Skin epidermis (tissue), 12 donors: ENCODE results near the gene PPM1F.
"Not testable (repeated sequence)": the region's sequence is repeated elsewhere in the genome, so short reads cannot be mapped to it uniquely, and the experiment has no call there.

ENCODE experiments used
- H3K27ac ChIP-seq, 21 experiments: fragments of 200-600 bp; sonication (generic) in 11 of 21; one replicate each; pipeline ENCODE4 v1.5.0; 2020; ENCODE audit warnings: mild to moderate bottlenecking in 3 of 21, inconsistent platforms in 2 of 21, moderate library complexity in 2 of 21
- H3K4me3 ChIP-seq, 7 experiments: fragments of 200-600 bp; sonication (generic) in 2 of 7; one replicate each; pipeline ENCODE4 v1.5.0; 2020; ENCODE audit warnings: inconsistent platforms in 2 of 7, mild to moderate bottlenecking in 2 of 7, moderate library complexity in 1 of 7

The PPM1F gene

DNA sequence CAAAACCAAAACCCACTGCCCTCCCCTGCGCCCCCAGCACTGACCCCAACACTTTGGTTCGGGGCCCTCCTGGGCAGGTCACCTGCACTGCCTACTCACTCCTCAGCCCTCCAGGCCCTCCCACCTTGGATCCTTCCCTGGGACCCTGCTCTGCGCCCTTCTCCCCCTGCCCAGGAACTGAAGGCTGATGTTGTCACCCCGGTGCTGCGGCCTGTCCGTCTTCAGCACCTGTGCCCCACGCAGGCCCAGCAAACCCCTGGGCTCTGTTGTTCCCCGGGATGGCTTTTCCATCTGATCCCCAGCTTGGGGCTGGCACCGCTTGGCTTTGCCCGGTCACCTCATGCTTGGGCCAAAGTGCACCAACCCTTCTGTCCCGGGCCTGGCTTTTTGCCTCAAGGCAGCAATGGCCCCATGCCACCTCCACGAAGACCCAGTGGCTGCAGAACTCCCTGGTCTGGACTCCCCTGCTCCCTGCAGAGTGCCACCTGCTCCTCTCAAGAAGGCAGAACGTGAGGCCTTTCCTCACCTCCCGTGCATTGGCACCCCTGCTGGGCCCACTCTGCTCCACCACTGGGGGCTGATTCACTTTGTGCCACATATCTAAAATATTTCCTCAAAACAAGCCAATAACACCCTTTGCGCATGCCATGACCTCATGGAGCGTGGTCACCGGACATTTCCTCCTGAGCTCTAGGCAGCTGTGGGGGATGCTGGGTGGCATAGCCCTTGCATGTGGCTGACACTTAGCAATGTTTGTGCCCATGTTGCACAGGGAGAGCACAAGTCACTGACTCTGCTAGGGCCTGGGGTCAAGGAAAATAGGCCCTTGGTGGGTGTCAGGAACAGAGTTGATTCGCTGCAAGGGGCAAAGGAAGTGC is 8.8 kb downstream of the PPM1F start:
- Histone ChIP-seq H3K4me3 (no peak overlapping the region), H3K27ac (peak overlapping the region; percentile 14 to 98 (median 93))

DNA sequence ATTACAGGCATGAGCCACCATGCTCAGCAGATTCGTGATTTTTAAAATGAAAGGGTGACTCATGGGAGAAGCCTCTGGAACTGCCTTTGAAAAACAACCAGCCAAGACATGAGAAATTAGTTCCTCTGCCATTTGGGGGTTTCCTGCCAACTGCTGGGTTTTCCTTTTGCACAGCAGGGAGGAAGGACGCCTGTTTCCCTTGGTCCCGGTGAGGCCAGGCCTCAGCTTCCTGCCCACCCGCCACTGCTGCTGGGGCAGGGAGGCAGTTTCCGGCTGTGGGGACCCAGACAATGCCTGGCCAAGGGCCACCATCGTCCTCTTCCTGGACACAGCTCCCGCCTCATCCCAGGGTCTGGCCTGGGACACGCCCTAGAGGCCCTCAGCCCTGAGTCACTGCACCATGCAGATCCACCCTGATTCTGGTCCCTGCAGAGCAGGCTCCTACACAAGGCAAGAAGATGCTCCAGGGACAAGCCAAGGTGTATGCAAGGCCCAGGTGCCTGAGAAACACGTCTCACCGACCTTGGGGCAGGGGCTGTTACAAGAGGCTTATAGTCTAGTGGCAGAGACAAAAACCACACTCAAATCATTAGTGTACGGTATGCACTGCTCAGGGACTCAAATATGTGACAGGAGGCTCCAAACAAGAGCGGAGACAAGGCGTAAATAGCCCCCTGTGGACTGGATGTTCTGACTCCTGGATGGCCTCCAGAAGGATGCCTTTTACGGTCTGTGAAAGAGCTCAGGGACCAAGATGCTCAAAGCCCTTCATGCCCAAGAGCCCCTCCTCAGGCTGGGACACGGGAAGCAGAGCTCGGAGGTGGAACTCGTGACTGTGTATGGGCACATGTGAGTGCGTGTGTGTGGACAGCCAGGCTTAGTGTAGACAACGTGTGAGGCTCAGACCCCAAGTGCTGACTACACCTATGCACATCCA is 10.0 kb downstream of the PPM1F start:
- Histone ChIP-seq H3K27ac (peak overlapping the region in 20 of 21 experiments; percentile 62 to 98 (median 94)), H3K4me3 (no peak overlapping the region)

DNA sequence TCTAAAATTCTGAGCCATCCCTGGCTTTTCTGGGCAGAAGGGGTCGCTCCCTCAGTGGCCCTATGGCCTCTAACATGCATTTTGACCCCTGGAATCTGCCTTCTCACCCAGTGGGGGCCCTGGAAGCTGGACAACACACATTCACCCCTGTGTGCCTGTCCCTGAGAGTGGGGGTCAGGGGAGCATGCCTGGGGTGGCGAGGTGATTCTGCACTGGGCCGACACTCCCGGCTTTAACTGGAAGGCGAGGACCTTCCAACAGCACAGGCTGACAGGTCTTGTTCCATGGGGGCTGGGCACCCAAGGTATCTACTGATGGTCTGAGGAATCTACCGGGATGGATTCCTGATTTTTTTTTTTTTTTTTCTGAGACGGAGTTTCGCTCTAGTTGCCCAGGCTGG is 10.7 kb downstream of the PPM1F start:
- Histone ChIP-seq H3K4me3 (no peak overlapping the region), H3K27ac (peak overlapping the region in 20 of 21 experiments; percentile 62 to 98 (median 94))

DNA sequence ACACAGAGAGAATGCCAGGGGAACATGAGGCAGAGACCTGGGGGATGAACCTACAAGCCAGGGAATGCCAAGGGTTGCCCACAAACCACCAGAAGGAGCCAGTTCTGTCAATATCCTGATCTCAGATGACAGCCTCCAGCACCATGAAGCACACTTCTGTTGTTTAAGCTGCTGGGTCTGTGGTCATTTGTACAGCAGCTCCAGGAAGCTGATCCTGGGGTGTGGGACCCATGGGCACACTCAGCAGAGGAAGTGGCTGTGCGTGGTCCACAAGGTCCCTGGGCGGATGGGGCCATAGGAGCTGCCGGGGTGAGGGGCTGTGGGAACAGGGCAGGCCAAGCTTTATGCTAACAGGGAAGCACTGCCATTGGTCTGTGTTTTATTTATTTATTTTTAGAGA is 12.1 kb downstream of the PPM1F start:
- H3K27ac ChIP-seq, result peak overlapping the region in 19 of 21 experiments; percentile 17 to 98 (median 95)

DNA sequence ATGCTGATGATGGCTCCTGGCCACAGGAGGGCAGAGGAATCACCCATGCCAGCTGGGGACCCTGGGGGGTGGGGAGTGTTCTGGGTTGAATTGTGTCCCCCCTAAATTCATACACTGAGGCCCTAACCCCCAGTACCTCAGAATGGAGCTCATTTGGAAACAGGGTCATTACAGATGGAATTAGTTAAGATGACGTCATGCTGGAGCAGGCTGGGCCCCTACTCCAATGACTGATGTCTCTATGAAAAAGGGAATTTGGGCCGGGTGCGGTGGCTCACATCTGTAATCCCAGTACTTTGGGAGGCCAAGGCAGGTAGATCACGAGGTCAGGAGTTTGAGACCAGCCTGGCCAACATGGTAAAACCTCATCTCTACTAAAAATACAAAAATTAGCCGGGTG is 12.7 kb downstream of the PPM1F start:
- H3K4me3 ChIP-seq, result not testable (repeated sequence)
- peak overlapping the region in 19 of 21 experiments; percentile 85 to 98 (median 95) for H3K27ac ChIP-seq

More for the DNA sequence above, 12.1 kb downstream of the PPM1F start:
- no peak overlapping the region for H3K4me3 ChIP-seq

DNA sequence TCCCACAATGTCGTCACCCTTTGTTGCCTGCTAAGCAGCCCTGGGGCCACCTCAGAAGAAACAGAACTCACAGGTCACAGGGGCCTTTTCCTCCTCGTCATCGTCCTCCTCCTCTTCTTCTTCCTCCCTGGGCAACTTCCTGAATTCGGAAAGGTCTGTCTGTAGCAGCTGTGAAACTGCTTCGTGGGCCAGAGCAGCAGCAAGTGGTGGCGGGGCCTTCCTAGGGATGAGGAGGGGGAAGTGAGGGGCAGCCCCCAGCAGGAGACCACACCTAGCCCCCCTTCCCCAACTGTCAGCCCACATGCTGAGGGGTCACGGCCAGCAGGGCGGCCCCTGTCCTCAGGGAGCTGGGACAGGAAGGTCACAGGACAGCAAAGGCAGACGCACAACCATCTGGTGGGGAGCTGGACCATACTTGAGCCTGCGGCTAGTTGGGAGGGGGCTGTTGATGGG is 13.2 kb downstream of the PPM1F start:
- Histone ChIP-seq H3K4me3 (no peak overlapping the region), H3K27ac (peak overlapping the region in 20 of 21 experiments; percentile 85 to 98 (median 94))

DNA sequence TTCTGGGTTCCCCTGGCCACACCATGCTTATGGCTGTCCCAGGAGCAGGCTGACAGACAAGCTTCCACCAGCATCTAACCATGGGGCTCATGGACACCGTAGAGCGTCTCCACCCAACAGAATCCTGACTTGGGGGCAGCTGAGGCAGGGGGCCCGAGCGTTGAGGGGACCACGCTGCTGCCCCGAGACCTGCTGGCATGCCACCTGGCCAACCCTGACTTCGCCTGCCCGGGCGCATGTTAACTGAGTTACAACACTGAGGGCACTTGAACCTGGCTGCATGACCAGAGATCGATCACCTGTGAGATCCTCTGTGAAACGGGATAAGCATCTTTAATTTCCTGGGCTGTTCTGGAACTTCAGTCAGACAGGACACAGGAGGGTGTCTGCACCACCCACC is 13.7 kb downstream of the PPM1F start:
- H3K27ac ChIP-seq, result peak overlapping the region in 20 of 21 experiments; percentile 85 to 98 (median 94)
- peak overlapping the region in 2 of 7 experiments; percentile 55 to 56 for H3K4me3 ChIP-seq

DNA sequence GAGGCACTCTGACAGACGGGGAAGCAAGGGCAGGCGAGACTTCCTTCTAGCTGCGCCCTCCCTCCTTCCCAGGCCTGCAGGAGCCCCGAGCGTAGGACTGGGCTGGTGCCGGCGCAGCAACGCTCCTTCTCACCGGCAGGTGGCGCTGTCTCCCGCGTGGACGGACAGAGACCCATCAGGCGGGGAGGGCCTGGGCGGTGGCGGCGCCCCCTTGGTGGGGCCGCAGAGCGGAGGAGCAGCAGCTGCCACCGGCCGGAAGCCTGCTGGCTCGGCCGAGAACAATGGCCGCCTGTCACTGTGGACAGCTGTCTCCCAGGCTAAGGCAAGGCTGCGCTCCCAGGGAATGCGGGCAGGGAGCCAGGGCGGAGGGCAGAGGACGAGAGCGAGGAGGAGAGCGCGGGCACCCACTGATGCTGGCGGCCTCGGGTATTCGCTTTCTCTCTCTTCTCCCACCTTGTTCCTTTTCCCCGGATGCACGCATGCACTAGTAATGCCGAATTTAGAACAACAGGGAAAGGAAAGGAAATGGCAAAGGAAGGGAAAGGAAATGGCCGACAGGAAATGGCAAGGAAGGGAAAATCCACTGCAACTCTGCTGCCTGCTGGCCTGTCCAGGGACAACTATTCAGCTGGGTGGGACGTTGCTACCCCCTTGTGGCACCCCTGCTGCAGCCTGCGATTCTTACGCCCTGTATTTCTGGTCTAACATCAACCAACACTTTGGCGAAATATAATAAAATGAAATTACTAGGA is 14.4 kb downstream of the PPM1F start:
- peak overlapping the region; percentile 67 to 98 (median 94) for H3K27ac ChIP-seq
- H3K4me3 ChIP-seq, result peak overlapping the region; percentile 31 to 56 (median 46)

DNA sequence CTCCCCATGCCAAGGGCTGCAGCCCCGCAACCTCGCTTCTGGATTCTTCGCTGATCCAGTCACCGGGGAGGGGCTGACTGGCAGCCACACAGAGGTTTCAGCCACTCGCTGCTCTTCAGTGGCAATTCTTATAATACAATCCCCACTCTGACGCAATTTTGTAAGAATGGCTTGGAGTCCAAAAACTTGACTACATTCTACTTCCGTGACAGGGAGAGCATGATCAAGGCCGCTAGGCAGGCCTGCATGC is 14.9 kb downstream of the PPM1F start:
- Histone ChIP-seq H3K4me3 (peak overlapping the region; percentile 31 to 56 (median 46)), H3K27ac (peak overlapping the region; percentile 67 to 98 (median 94))

DNA sequence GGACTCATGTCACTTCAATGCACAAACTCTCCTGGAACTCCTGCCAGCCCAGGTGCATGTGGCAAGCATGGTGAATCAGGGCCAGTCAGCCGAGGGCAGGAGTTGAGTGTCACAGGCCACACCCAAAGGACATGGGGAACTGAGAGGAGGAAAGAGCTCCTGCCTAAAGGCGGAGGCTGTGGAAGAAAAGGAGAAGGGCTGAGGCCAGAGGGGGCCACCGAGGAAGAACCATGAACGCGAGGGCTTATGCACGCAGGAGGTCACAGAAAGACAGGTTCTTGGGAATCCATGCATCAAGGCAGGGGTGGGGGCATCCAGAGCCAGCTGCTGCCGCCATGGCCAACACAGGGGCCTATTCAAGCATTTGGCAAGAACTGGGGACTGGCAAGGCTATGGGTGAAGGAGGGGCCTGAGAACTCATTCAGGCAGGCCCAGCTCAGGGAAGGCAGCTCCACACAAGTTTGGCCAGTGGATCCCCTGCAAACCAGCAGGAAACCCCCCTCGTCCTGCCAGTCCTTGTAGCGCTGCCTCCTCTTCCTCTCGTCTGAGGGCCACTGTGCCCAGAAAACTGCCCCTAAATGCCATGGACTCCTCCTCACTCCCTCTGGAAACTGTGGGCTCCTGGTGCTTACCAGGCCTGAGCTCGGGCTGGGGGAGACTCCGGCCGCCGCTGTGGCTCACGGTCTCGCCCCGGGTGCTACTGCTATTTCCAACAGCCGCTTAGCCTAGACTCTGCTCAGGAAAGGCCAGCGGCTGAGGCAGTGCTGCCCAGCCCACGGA is 15.4 kb downstream of the PPM1F start:
- peak overlapping the region in 6 of 7 experiments; percentile 31 to 56 (median 46) for H3K4me3 ChIP-seq
- peak overlapping the region; percentile 67 to 98 (median 94) for H3K27ac ChIP-seq

DNA sequence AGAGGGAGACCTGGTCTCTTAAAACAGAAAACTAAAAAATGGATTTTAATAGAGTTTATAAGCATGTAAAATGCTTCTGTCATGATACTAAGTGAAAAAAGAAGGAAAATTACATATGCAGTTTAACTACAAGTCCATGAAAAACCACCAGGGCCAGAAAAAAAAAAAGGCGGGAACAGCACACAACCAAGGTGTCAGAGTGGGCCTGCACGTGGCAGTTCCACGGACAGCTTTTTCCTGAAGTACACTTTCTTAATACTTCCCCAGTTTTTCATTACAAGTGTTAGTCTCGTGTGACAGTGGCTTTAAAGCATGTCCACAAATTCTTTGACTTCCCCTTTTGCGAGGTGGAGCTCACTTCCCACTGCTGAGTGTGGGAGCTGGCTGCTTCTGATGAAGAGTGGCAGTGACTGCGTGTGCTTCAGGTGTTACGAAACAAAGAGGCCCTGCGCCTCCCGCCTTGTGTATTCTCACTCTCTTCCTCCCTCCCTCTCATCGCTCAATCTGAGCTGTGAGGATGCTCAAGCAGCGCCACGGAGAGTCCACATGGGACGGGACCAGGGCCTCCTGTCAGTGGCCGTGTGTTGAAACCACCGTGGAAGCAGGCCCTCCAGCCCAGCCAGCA is 16.4 kb downstream of the PPM1F start:
- Histone ChIP-seq H3K4me3 (no peak overlapping the region), H3K27ac (peak overlapping the region in 20 of 21 experiments; percentile 85 to 98 (median 94))

DNA sequence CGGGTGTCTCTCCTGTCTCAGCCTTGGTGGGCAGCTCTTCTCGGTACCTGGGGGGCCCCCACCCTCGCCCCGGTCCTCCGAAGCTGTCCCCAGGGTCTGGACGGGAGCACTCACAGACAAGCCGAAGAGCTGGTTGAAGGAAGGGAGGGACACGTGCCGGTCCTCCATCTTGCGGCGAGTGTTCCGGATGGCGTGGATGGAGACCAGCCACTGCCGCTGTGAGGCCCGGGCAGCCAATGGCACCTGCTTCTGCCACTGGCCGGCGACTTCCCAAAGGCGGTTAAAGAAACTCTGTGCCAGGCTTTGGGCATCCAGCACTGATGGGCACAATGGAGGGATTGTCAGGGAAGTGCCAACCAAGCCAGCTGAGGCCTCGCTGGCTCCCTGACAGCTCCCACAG is 18.7 kb downstream of the PPM1F start:
- Histone ChIP-seq H3K4me3 (no peak overlapping the region), H3K27ac (peak overlapping the region in 3 of 21 experiments; percentile 10 to 21 (median 16))

DNA sequence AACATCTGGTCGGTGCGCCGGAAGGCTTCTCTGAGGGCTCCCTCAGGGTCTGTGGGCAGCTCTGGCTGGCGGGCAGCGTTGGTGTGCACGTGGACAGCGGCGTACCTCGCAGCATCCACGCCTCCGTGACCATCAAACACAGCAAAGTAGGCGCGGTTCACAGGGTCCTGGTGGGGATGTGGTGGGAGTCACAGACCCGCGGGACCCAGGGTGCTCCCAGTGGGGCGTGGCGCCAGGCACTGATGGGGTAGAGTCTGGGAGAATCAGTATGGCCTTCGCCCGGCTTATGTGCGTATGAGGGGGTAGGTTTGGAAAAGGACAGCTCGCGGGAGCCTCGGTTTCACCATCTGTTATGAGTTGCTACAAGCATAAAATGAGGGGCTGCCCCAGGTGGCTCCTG is 19.2 kb downstream of the PPM1F start:
- H3K27ac ChIP-seq, result peak overlapping the region in 2 of 21 experiments; percentile 10 to 16
- no peak overlapping the region for H3K4me3 ChIP-seq

DNA sequence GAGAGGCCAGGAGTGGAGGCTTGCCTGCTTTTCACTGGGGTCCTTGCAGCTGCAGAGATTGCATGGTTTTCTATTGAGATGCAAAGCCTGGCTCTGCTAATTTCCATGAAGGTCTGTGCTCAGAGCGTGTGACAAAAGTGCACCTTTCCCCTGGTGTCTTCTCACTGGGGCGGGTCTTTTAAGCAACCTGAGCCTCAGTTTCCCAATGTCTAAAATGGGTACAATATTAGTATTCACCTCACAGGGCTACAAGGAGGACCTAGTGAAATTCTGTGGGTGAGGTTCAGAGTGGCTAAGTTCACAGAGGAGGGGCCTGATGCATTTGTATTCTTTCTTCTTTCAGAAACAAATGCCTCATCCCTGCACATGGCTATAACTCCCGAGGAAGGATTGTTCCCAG is 20.3 kb downstream of the PPM1F start:
- no peak overlapping the region for H3K27ac ChIP-seq
- H3K4me3 ChIP-seq, result no peak overlapping the region

DNA sequence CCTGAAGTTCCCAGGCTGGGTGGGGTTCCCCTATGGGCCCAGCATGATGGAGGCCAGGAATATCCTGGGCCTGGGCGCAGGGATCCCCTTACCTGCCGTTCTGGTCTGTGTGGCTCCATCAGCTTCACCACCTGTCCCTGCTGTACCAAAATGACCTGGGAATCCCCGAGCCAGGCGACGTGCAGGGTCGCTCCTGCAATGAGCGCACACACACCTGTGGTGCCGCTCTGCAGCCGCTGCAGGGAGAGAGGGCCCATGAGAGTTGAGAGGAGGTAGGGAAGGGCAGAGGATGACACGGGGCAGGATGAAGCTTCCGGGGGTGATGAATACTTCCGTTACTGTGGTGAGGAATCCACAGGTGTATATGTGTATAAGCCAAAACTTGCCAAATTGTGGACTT is 21.6 kb downstream of the PPM1F start:
- no peak overlapping the region for H3K4me3 ChIP-seq
- no peak overlapping the region for H3K27ac ChIP-seq

DNA sequence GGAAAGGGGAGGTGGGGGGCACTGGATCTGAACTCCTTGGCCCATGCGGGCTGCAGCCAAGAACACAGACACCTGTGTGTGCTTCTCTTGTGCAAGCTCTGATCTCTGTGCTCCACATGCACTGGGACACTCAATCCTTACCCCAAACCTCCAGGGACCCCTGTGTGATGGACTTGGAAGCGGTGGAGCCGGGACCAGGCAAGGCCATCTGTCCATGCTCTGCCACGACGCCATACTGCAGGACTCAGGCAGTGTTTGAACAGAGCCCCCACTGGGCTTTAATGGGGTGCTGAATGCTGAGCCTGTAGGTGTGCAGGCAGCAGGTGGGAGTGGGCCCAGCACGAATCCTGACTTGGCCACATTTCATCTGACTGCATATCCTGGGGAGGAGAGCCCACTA is 23.4 kb downstream of the PPM1F start:
- Histone ChIP-seq H3K4me3 (no peak overlapping the region), H3K27ac (no peak overlapping the region)

DNA sequence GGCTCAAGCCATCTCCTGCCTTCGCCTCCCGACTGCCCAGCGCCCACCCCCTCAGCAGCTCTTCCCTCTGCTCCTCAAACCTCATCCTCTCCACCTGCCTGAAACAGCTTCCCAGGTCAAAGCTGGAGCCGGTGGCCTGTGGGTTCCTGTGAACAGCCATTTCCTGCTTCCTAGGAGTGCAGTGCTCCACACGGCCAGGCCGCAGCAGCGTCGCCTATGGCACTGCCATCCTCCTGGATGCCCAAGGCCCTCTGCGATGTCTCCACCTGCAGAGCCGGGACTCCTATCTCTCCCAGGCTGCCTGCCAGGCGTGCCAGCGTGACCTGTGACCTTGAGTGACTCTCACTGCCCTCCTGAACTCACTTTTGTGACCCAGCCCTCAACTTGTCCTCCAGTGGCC is 24.6 kb downstream of the PPM1F start:
- Histone ChIP-seq H3K4me3 (no peak overlapping the region), H3K27ac (no peak overlapping the region)

DNA sequence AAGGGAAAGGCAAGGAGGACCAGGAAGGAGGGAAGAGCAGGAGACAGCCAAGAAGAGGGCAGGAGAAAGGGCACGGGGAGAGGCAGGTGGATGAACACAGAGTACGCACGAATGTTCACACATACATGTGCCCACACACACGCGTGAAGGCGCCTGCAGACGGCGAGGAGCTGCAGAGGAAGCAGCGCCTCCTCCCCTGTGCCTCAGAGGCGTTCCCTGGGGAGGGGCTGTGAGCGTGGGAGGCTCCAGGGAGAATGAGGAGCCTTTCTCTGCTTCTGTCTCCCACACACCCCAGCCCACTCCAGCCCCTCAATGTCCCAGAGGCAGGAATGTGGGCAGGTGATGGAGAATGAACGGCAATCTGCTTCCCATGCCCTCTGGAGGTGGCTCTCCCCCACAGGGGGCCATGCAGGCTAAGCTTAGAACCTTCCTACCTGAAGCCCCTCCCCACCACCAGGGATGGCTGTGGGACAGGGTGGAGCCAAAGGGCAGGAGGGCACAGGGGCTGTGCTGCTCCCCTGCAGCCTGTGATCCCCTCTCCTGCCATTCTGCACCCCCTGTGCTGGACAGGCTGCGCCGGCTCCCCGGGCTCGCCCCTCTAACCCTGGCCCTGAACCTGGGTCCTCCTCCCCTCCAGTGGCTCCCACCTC is 25.3 kb downstream of the PPM1F start:
- Histone ChIP-seq H3K4me3 (no peak overlapping the region), H3K27ac (no peak overlapping the region)
